K562 (cell line): ENCODE results near the gene MTA2.

Experiments
- CBX8 ChIP-seq: fragments of 200-600 bp; sonication (generic); IDR thresholded peaks from 2 replicates; pipeline ENCODE4 v1.6.1; 2012; ENCODE audit warnings: borderline replicate concordance, mixed run types, low read depth, mild to moderate bottlenecking, moderate library complexity, mixed read lengths, low read length, control low read depth, inconsistent platforms; ENCODE audit not compliant: poor library complexity, severe bottlenecking; ENCODE audit errors: extremely low read depth
- EZH2 ChIP-seq: IDR thresholded peaks from 2 replicates; pipeline ENCODE4 v1.6.1; 2012; ENCODE audit warnings: low read depth, mild to moderate bottlenecking, inconsistent platforms, low read length, borderline replicate concordance
- NFRKB ChIP-seq: fragments of 450-650 bp; IDR thresholded peaks from 2 replicates; pipeline ENCODE4 v1.6.1; 2016; ENCODE audit warnings: low read depth
- POLR2AphosphoS5 ChIP-seq: IDR thresholded peaks from 2 replicates; pipeline ENCODE4 v1.6.1; 2011; ENCODE audit warnings: mild to moderate bottlenecking, low read depth, low read length, moderate library complexity; ENCODE audit not compliant: control insufficient read depth, insufficient read depth
- TF ChIP-seq, protein P1 (sequence below): fragments of 450-650 bp; conservative IDR thresholded peaks from 2 replicates; pipeline ENCODE4 v1.6.1; 2016; ENCODE audit warnings: missing genetic modification characterization, low read depth, mild to moderate bottlenecking, control low read depth, missing compliant biosample characterization
- TF ChIP-seq, protein P2 (sequence below), 3 experiments: IDR thresholded peaks in 2 of 3; conservative IDR thresholded peaks in 1 of 3; 2 replicates each; pipeline ENCODE4 v1.5.1; 2011 to 2012; ENCODE audit warnings: low read length in 3 of 3, mild to moderate bottlenecking in 3 of 3, control low read depth in 2 of 3, improper control_type of control experiment in 1 of 3, inconsistent platforms in 1 of 3, low read depth in 1 of 3, mixed read lengths in 1 of 3, moderate library complexity in 1 of 3; ENCODE audit not compliant: insufficient read depth in 2 of 3

GRCh38 chr11:62579252-62579651, 22.4 kb downstream of the MTA2 start:
- TF ChIP-seq NFRKB (no peak), CBX8 (no peak), EZH2 (no peak), POLR2AphosphoS5 (no peak)
- TF ChIP-seq, protein P1, sequence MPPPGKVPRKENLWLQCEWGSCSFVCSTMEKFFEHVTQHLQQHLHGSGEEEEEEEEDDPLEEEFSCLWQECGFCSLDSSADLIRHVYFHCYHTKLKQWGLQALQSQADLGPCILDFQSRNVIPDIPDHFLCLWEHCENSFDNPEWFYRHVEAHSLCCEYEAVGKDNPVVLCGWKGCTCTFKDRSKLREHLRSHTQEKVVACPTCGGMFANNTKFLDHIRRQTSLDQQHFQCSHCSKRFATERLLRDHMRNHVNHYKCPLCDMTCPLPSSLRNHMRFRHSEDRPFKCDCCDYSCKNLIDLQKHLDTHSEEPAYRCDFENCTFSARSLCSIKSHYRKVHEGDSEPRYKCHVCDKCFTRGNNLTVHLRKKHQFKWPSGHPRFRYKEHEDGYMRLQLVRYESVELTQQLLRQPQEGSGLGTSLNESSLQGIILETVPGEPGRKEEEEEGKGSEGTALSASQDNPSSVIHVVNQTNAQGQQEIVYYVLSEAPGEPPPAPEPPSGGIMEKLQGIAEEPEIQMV (tag): no peak
- TF ChIP-seq, protein P2, sequence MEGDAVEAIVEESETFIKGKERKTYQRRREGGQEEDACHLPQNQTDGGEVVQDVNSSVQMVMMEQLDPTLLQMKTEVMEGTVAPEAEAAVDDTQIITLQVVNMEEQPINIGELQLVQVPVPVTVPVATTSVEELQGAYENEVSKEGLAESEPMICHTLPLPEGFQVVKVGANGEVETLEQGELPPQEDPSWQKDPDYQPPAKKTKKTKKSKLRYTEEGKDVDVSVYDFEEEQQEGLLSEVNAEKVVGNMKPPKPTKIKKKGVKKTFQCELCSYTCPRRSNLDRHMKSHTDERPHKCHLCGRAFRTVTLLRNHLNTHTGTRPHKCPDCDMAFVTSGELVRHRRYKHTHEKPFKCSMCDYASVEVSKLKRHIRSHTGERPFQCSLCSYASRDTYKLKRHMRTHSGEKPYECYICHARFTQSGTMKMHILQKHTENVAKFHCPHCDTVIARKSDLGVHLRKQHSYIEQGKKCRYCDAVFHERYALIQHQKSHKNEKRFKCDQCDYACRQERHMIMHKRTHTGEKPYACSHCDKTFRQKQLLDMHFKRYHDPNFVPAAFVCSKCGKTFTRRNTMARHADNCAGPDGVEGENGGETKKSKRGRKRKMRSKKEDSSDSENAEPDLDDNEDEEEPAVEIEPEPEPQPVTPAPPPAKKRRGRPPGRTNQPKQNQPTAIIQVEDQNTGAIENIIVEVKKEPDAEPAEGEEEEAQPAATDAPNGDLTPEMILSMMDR (IDR thresholded peaks at IDR 0.05 in 2 of 3, conservative IDR thresholded peaks at IDR 0.05 in 1 of 3; ENCODE audit: insufficient read depth in 2 of 3, low read depth in 1 of 3, low read length in 3 of 3): no peak
